Fibroblast of mammary gland (primary cell): ENCODE measurements around the gene DCHS1.
"Not testable (repeated sequence)": the region's sequence is repeated elsewhere in the genome, so short reads cannot be mapped to it uniquely, and the experiment has no call there.

Experiments
- DNase-seq: peaks from one replicate; pipeline ENCODE4 v3.0.0-alpha.2; 2010; ENCODE audit warnings: low read depth
- H3K4me3 ChIP-seq: 2 replicates; pipeline ENCODE4 v1.5.1; 2011; ENCODE audit warnings: low read depth, mild to moderate bottlenecking, low read length, moderate library complexity; ENCODE audit not compliant: control insufficient read depth
- CTCF ChIP-seq: conservative IDR thresholded peaks from 2 replicates; pipeline ENCODE4 v1.5.1; 2011; ENCODE audit warnings: low read depth, low read length, inconsistent platforms; ENCODE audit not compliant: control insufficient read depth, insufficient read depth

The DCHS1 gene

GRCh38 chr11:6655790-6656583, at the start of gene DCHS1:
TSS of gene DCHS1 (minus strand) at chr11:6655809. CDS start at chr11:6641613, 14,196 bp downstream.
- TF ChIP-seq CTCF, result no peak
- no peak for DNase-seq
- no peak within 1 kb of the TSS for H3K4me3 ChIP-seq

GRCh38 chr11:6703247-6704063, 47.8 kb upstream of the DCHS1 start:
- H3K4me3 ChIP-seq, result no peak overlapping the region
- DNase-seq, result peak; percentile 70
- TF ChIP-seq CTCF, result peak; percentile 58

GRCh38 chr11:6701955-6702354, 46.3 kb upstream of the DCHS1 start:
- DNase-seq, H3K4me3 ChIP-seq: not testable (repeated sequence)

GRCh38 chr11:6695377-6695776, 39.8 kb upstream of the DCHS1 start:
- peak; percentile 84 for DNase-seq
- TF ChIP-seq CTCF, result no peak

GRCh38 chr11:6694229-6694535, 38.6 kb upstream of the DCHS1 start:
- no peak for TF ChIP-seq CTCF
- no peak for DNase-seq

More at GRCh38 chr11:6695377-6695776, 39.8 kb upstream of the DCHS1 start:
- no peak overlapping the region for H3K4me3 ChIP-seq

GRCh38 chr11:6693342-6694228, 38.0 kb upstream of the DCHS1 start:
- H3K4me3 ChIP-seq, result no peak overlapping the region
- TF ChIP-seq CTCF, result no peak
- peak; percentile 97 for DNase-seq

More at GRCh38 chr11:6694229-6694535, 38.6 kb upstream of the DCHS1 start:
- H3K4me3 ChIP-seq, result no peak overlapping the region
